A673 (cell line): ENCODE results near the gene SLC39A9. TPM values are rescaled to one million over a fixed set of nuclear protein-coding genes. Genes with fewer than 3 reads are reported as not detected.

Source experiments
- BruUV-seq: library from RNA; stranded (reverse); fragments of 400-500 nt; replicated peaks from 2 replicates; lab custom pipeline; 2021; lab: Mats Ljungman, UMichigan
- CTCF ChIA-PET: fragments of 300-600 bp; sonication (Branson Sonifier 250); formaldehyde crosslinking; loops from one replicate; lab custom pipeline; 2022; ENCODE audit warnings: antibody characterized with exemption; lab: Charles Lee
- POLR2A ChIA-PET: fragments of 300-600 bp; sonication (Branson Sonifier 250); formaldehyde crosslinking; loops from one replicate; lab custom pipeline; 2022; ENCODE audit warnings: antibody characterized with exemption; ENCODE audit not compliant: low non-redundant PET; lab: Charles Lee
- DNase-seq: peaks from one replicate; pipeline ENCODE4 v3.0.0-alpha.2; 2015; ENCODE audit warnings: low spot score
- H3K27ac ChIP-seq: fragments of 200-600 bp; sonication (generic); 2 replicates; pipeline ENCODE4 v1.5.1; 2016; ENCODE audit warnings: mixed run types, low read depth, mild to moderate bottlenecking, mixed read lengths, antibody characterized with exemption, low read length; ENCODE audit not compliant: poor library complexity, severe bottlenecking
- H3K27me3 ChIP-seq: fragments of 200-600 bp; sonication (generic); replicated peaks from 2 replicates; pipeline ENCODE4 v1.6.1; 2017; ENCODE audit warnings: mixed run types, low read depth, mild to moderate bottlenecking, mixed read lengths, antibody characterized with exemption, low read length; ENCODE audit not compliant: insufficient read depth, poor library complexity
- H3K36me3 ChIP-seq: fragments of 200-600 bp; sonication (generic); 2 replicates; pipeline ENCODE4 v1.6.1; 2016; ENCODE audit warnings: mixed run types, mild to moderate bottlenecking, mixed read lengths, antibody characterized with exemption, low read length; ENCODE audit not compliant: insufficient read depth, poor library complexity, severe bottlenecking
- H3K4me1 ChIP-seq: fragments of 200-600 bp; sonication (generic); 2 replicates; pipeline ENCODE4 v1.6.1; 2017; ENCODE audit warnings: mixed run types, mild to moderate bottlenecking, mixed read lengths, antibody characterized with exemption, low read length; ENCODE audit not compliant: insufficient read depth, poor library complexity, severe bottlenecking
- H3K4me3 ChIP-seq: fragments of 200-600 bp; sonication (generic); 2 replicates; pipeline ENCODE4 v1.5.1; 2016; ENCODE audit warnings: low read depth, mixed run types, mild to moderate bottlenecking, mixed read lengths, low read length; ENCODE audit not compliant: poor library complexity, severe bottlenecking
- H3K9me3 ChIP-seq: fragments of 200-600 bp; sonication (generic); 2 replicates; pipeline ENCODE4 v1.6.1; 2016; ENCODE audit warnings: mixed run types, low read depth, mild to moderate bottlenecking, mixed read lengths, antibody characterized with exemption, low read length; ENCODE audit not compliant: poor library complexity, severe bottlenecking
- CTCF ChIP-seq: fragments of 300-800, 200-600 bp; sonication (generic); conservative IDR thresholded peaks from 2 replicates; pipeline ENCODE4 v1.5.1; 2017; ENCODE audit warnings: low read depth, mild to moderate bottlenecking, antibody characterized with exemption, low read length, moderate library complexity, mixed read lengths
- EZH2 ChIP-seq: fragments of 200-600 bp; sonication (generic); IDR thresholded peaks from 2 replicates; pipeline ENCODE4 v1.6.1; 2017; ENCODE audit warnings: borderline replicate concordance, low read depth, mild to moderate bottlenecking, mixed read lengths, antibody characterized with exemption, low read length; ENCODE audit not compliant: poor library complexity, severe bottlenecking
- intact Hi-C: fragments of 100-400 bp; cut with micrococcal nuclease; formaldehyde crosslinking; loops from one replicate; pipeline ENCODE4 v1.10.0; 2022; ENCODE audit not compliant: unreplicated experiment
- total RNA-seq: library from RNA; stranded (reverse); gene quantifications from 2 replicates; pipeline ENCODE4 v1.2.3, GENCODE V29; 2021

The SLC39A9 gene
- total RNA-seq, 1 experiment from 2014 or later: 59.2 TPM

- Histone ChIP-seq H3K27ac (no peak overlapping the region), H3K9me3 (no peaks in the 10 kb centered on the region), H3K4me3 (no peak overlapping the region), H3K27me3 (no peaks in the 10 kb centered on the region), H3K36me3 (no peaks in the 10 kb centered on the region), H3K4me1 (peaks cover 7% of the 10 kb centered on the region)
- intact Hi-C loops: no loop called here
- BruUV-seq: no TSS peak
- POLR2A ChIA-PET: no interaction called here
- DNase-seq: no peak
- CTCF ChIA-PET: no interaction called here
- TF ChIP-seq EZH2 (no peak), CTCF (no peak)
Measured at GRCh38 chr14:69499436-69499835, 100.9 kb downstream of the SLC39A9 start.

DNA sequence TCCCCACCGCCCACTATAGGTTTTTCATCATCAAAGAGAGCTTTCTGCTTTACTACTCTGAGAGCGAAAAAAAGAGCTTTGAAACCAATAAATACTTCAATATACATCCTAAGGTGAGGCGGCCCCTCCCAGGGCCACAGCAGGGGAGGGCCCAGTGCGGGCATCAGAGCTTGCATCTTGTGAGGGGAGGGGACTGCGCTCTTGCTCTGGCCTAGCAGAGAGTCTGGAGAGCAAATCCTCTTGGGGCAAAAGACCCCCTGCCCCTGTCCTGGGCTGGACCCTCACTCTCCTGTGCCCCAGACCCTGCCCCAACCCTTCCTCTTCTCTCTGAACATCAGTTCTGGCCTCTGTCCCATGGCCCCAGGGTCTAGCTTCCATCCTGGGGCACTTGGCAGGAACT, 101.6 kb downstream of the SLC39A9 start:
- H3K27ac ChIP-seq: no peak overlapping the region
- BruUV-seq: no TSS peak
- H3K4me3 ChIP-seq: no peak overlapping the region
- ChIA-PET CTCF (no interaction called here), POLR2A (no interaction called here)
- TF ChIP-seq EZH2: no peak
- TF ChIP-seq CTCF: no peak
- no peaks in the 10 kb centered on the region for H3K36me3 ChIP-seq
- DNase-seq: no peak
- intact Hi-C loops: no loop called here
- peaks cover 7% of the 10 kb centered on the region for H3K4me1 ChIP-seq
- H3K27me3 ChIP-seq: no peaks in the 10 kb centered on the region
- H3K9me3 ChIP-seq: no peaks in the 10 kb centered on the region

GRCh38 chr14:69500736-69501135, 102.2 kb downstream of the SLC39A9 start:
- Histone ChIP-seq H3K27me3 (no peaks in the 10 kb centered on the region), H3K4me1 (peaks cover 7% of the 10 kb centered on the region), H3K36me3 (no peaks in the 10 kb centered on the region), H3K27ac (no peak overlapping the region), H3K4me3 (no peak overlapping the region), H3K9me3 (no peaks in the 10 kb centered on the region)
- ChIA-PET CTCF (no interaction called here), POLR2A (no interaction called here)
- TF ChIP-seq CTCF: no peak
- TF ChIP-seq EZH2: no peak
- no peak for DNase-seq
- intact Hi-C loops: no loop called here
- no TSS peak for BruUV-seq
